ENCODE measurements around the gene IRF2BP2.

IRF2BP2 gene

GRCh38 chr1:234554698-234555311, 55.2 kb downstream of the IRF2BP2 start:
- DNase-seq, result no peak
